NT2/D1 (cell line): ENCODE results near the gene COL4A3.

Experiments
- SUZ12 ChIP-seq: IDR thresholded peaks from 2 replicates; pipeline ENCODE4 v1.6.1; 2011; ENCODE audit not compliant: insufficient read length, insufficient read depth; ENCODE audit errors: extremely low read depth
- YY1 ChIP-seq: IDR thresholded peaks from 2 replicates; pipeline ENCODE4 v1.6.1; 2011; ENCODE audit not compliant: insufficient read length, insufficient read depth

- TF ChIP-seq SUZ12 (no peak), YY1 (no peak)
These were observed 55.1 kb downstream of the COL4A3 start for GRCh38 chr2:227219312-227220105.
